ENCODE data around the gene OR6C2.
"Not testable (repeated sequence)": the region's sequence is repeated elsewhere in the genome, so short reads cannot be mapped to it uniquely, and the experiment has no call there.

GRCh38 chr12:55414889-55415288 lies 29.0 kb upstream of the OR6C2 start:
- TF ChIP-seq EZH2 (IDR thresholded peaks at IDR 0.05; ENCODE audit: insufficient read depth, poor library complexity, severe bottlenecking); EZH2phosphoT487 (IDR thresholded peaks at IDR 0.05; ENCODE audit: insufficient read depth, low read depth): not testable (repeated sequence)

Data from GM23248 (cell line).